IPS-18c (cell line): ENCODE data around the gene ADAMTS17.

ENCODE experiments used
- H3K4me3 ChIP-seq: 2 replicates; pipeline ENCODE4 v1.7.0; 2013; ENCODE audit warnings: low read depth, mild to moderate bottlenecking, low read length, moderate library complexity; ENCODE audit not compliant: insufficient read depth
- H3K9me3 ChIP-seq: one replicate; pipeline ENCODE4 v1.6.1; 2013; ENCODE audit warnings: mild to moderate bottlenecking, low read length, moderate library complexity; ENCODE audit not compliant: control insufficient read depth, insufficient read depth

ADAMTS17 gene

GRCh38 chr15:99925661-99926461 is 415.9 kb downstream of the ADAMTS17 start:
- H3K4me3 ChIP-seq: peak overlapping the region; percentile 46
- H3K9me3 ChIP-seq: no peaks in the 10 kb centered on the region

DNA sequence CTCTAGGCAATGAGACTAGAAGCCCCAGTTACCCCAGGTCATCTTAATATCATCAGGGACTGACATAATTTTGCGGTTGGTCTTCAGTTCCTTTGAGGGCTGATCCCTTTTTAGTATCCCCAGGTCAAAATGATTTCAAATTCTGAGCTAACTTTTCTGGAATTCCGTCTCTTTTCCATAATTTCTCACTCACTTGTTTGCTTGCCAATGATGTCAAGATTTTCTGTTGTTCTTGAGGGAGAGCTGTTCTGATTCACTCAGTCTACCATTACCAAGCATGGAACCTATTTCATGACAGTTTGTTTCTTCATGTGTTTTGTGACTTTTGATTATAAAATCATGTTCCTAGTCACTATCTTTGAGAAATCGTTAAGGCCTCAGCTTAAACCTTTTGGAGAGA is 418.1 kb downstream of the ADAMTS17 start:
- Histone ChIP-seq H3K9me3 (no peaks in the 10 kb centered on the region), H3K4me3 (no peak overlapping the region)
